NCI-H526 treated with DMSO at 0.1 percent for 48 hours (cell line): ENCODE data around the gene ACER2.
"Not testable (repeated sequence)": the region's sequence is repeated elsewhere in the genome, so short reads cannot be mapped to it uniquely, and the experiment has no call there.

Source experiments
- DNase-seq: peaks from one replicate; lab custom pipeline; 2025; lab: John Stamatoyannopoulos, UW

Gene ACER2

DNA sequence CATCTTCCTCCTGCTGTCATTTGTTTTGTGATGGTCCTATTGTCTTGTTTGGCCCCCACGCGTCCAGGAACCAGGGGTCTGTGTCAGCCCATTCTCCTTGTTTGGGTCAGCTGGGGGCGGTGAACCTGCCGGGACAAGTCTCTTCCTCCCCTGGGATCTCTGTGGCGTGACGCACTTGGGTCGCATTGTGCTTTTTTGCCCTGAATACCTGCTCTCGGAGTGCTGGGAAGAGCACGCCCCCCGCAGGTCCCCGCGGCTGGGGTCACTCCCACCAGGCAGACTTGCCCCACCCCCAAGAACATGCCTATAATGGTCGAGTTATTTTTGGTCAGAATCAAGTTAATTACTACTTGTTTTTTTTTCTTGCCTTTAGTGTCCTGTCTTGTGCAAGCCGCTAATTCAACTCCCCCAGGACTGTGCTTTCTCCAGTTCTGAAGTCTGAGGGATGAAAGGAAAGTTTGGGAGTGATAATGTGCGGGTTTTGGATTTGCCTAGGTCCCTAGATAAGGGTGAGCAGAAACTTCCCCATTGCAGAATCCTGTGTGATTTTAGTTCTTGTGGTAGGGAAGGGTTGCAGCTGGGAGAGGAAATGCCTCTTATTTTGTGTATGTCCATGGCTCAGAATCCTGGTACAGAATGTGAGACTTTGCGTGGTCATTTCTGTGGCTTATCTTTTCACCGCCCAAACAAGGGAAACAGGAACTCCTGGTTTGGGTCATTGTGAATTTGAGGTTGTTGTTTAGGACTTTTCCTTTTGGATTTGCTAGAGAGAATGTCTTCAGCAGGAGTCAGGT lies 789 bp downstream of the ACER2 start:
- DNase-seq, result no peak

- no peak for DNase-seq
Observed at GRCh38 chr9:19410195-19410503, 1.3 kb downstream of the ACER2 start.

GRCh38 chr9:19410594-19410993 lies 1.8 kb downstream of the ACER2 start:
- DNase-seq, result no peak

GRCh38 chr9:19411316-19411715 lies 2.5 kb downstream of the ACER2 start:
- no peak for DNase-seq

- DNase-seq, result not testable (repeated sequence)
Observed at GRCh38 chr9:19413456-19413855, 4.6 kb downstream of the ACER2 start.

DNA sequence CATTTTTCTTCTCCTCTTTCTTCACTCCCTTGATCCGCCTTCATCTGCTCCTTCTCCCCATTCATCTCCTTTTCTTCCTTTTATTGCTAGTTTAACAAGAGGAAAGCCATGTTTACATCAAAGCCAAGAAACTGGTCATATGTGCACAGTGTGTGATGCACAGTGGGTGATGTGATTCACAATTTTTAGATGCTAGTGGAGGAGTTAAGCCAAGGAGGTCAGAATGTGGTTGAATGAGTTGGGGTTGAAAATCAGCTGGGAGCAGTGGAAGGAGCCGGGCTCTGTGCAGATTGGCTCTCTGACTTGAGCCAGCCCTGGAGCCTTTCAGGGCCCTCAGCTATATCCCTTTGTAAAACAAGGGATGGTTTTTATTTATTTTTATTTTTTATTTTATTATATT lies 7.3 kb downstream of the ACER2 start:
- DNase-seq, result no peak

GRCh38 chr9:19420877-19421276 lies 12.1 kb downstream of the ACER2 start:
- DNase-seq, result no peak

- DNase-seq, result no peak
Observed at GRCh38 chr9:19423163-19423562, 14.4 kb downstream of the ACER2 start.

DNA sequence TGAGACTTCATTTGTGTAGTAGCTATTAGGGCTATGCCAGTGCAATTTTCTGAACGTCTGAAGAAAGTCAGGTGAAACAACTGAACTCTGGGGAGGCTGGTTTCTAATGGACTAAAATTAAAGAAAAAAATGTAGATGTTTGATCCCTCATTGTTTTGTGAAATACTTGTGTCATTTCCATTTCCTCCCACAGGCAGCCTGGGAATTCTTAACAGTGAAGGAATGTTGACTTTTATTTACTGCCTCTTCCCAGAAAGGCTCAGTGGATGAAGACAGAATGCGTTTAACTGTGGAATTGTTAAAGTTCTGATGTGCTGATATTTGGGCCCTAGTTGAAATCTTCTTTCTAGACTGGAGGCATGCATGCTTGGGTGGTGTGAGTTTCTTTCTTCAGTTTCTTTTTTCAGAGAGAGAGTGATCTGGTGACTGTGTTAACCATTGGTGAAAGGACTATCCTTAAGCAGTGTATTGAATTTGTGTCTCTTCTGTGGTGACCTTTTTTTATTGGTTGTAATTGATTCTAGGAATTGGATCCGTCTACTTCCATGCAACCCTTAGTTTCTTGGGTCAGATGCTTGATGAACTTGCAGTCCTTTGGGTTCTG lies 15.5 kb downstream of the ACER2 start:
- DNase-seq, result no peak

DNA sequence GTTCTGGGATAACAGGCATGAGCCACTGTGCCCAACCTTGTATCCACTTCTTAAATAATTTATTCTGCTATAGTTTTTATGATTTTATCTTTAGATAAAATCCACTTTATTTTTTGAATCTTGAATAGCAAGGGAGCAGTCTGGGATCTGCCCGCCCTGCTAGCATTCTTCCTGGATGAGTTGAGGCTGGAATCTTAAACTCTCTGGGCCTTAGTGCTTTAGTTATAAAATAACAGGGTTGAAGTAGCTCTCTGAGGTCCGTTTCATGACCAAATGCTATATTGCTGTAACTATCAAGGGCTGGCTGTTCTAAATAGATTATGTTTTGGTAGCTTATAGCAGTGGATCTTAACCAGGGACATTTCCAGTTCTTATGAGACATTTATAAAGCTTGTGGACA lies 20.8 kb downstream of the ACER2 start:
- no peak for DNase-seq

DNA sequence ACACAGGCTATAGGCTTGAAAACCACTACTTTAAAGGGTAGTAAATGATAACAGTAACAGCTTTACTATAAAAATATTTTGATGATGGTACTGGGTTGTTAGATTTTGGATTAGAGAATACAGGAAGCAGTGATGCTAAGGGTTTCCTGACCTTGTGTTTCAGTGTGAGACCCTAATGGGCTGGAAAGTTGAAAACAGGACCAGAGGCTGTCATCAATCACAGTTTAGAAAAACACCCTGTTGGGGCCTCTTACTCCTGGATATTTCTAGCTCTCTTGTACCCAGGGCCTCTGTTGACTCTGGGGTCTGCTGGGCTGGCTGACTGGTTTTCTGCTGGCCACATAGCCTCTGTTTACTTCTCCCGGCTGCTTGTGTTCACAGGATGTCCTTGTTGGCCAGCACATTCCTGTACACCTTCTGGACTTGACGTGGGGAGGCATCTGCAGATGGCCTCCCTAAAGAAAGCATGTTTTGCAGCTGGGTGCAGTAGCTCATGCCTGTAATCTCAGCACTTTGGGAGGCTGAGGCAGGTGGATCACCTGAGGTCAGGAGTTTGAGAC lies 21.5 kb downstream of the ACER2 start:
- no peak for DNase-seq

GRCh38 chr9:19431361-19432171 lies 22.8 kb downstream of the ACER2 start:
- DNase-seq, result no peak

DNA sequence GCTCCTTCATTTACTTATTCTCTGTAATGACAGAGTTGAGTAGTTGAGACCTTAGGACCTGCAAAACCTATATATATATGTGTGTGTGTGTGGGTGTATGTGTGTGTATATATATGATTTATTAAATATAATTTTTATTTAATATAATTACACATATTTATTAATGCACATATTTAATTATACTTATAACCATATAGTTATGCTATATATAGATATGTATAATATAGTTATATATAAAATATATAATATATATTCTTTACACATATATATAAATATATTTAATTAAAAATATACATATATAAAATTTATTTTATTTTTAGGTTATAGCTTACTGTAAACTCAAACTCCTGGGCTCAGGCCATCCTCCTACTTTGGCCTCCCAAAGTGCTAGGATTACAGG lies 23.7 kb downstream of the ACER2 start:
- no peak for DNase-seq

GRCh38 chr9:19433729-19434128 lies 24.9 kb downstream of the ACER2 start:
- DNase-seq, result not testable (repeated sequence)

GRCh38 chr9:19440376-19440775 lies 31.6 kb downstream of the ACER2 start:
- no peak for DNase-seq

GRCh38 chr9:19440823-19441580 lies 32.2 kb downstream of the ACER2 start:
- no peak for DNase-seq

DNA sequence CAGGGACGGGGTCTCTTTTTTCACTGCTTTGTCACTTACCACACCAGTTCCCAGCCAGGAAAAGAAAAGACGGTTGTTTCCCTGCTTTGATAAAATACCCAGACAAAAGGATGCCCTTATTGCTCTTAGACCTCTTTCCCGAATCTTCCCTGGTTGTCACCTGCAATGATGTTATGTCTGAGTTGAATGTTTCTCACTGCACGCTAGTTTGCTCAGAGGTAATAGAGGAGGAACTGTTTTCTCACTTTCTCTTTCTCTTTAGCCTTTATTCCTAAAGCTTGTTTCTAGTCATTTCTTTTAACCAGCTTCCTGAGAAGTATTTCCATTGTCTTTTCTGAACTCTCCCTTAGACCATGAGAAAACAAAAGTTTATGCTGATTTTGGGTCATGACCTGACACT lies 32.9 kb downstream of the ACER2 start:
- DNase-seq, result no peak

GRCh38 chr9:19442240-19442639 lies 33.4 kb downstream of the ACER2 start:
- no peak for DNase-seq

- no peak for DNase-seq
Observed at GRCh38 chr9:19445452-19445851, 36.6 kb downstream of the ACER2 start.

DNA sequence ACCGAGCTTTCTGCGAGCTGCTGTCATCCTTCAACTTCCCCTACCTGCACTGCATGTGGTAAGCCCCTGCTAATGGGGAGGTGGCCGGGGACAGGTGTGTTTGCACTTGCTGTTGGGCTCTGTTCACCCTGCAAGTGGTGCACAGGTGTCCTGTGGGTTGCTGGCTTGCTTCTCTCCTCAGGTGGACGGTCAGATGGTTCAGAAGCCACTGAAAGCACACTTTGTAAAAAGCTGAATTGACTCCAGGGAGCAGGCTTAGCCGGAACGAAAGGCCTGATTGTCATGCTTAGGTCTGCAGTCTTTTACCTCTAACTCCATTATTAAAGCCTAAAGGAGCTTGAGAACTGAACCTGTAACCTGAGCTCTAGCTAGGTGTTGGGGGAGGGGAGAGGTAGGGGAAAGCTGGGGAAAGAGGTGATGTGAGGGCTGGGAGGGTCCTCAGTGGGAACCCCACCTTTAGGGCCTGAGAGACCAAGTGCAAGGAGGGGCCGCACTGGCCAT lies 37.6 kb downstream of the ACER2 start:
- DNase-seq, result no peak

DNA sequence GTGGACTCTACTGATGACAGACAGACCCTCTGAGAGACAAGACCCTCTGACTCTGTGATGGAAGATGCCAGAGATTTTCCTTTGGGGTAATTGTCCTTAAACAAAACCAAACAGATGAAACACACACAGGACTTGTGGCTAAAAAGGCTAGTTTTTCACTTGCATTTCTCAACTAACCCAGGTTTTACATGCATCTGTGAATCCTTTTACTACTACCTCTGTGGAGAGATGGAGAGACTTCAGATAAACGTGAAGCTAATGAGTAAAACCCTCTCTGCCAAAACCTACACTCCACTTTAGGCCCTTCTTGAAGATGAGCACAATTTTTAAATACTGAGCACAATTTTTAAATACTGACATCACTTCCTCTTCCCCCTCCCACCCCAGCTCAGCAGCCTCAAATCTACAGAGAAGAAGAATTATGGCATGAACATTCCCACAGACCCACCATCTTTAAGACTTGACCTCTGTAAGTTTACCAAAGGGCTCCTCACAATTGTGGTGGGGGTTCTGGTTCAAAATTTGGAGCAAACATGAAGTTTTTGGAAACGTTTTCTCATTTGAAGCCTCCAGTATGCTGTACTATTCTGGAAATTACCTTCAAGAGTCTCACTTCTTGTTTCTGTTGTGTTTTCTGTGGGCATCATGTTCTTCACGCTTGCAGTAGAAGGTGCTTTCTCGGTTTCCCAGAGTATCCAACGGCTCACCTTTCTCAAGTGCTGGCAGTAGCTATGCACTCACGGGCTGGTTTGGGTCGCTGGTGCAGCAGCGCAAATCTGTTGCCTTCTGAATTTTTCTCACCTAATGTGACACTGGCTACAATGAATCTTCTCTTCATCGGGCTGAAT lies 42.7 kb downstream of the ACER2 start:
- DNase-seq, result no peak
